B cell (primary cell): ENCODE data around the gene TRPV5. TPM values are rescaled to one million over a fixed set of nuclear protein-coding genes. Genes with fewer than 3 reads are reported as not detected.

ENCODE experiments used
- ATAC-seq: fragments of 200-7000 bp; cut with Tn5 transposase; one replicate; pipeline ENCODE4 v1.10.0; 2021; ENCODE audit warnings: low read depth, mild to moderate bottlenecking, moderate number of reproducible peaks, moderate library complexity
- CTCF ChIA-PET: fragments of 350-600 bp; sonication (Branson Sonifier 250); formaldehyde crosslinking; loops from one replicate; lab custom pipeline; 2021; ENCODE audit warnings: antibody characterized with exemption, inconsistent platforms; lab: Charles Lee
- POLR2A ChIA-PET: fragments of 350-600 bp; sonication (Branson Sonifier 250); formaldehyde crosslinking; loops from one replicate; lab custom pipeline; 2021; ENCODE audit warnings: antibody characterized with exemption; lab: Charles Lee
- DNase-seq: peaks from one replicate; pipeline ENCODE4 v3.0.0; 2013
- H2AFZ ChIP-seq: 2 replicates; pipeline ENCODE4 v1.6.1; 2012; ENCODE audit warnings: mild to moderate bottlenecking, low read depth, low read length; ENCODE audit not compliant: insufficient read depth, poor library complexity, severe bottlenecking
- H3K27ac ChIP-seq, 2 donors: 1 replicate in 1 of 2; 2 replicates in 1 of 2; pipeline ENCODE4 v1.5.1; 2012 to 2013; ENCODE audit warnings: low read length in 2 of 2, mild to moderate bottlenecking in 2 of 2, moderate library complexity in 1 of 2
- H3K27me3 ChIP-seq, 4 experiments: fragments of 200-600 bp in 1 of 4; sonication (generic) in 1 of 4; replicated peaks in 1 of 4; 1 replicate in 2 of 4; 2 replicates in 2 of 4; pipeline versions ENCODE4 v1.6.1 to v1.7.0; 2013 to 2016; ENCODE audit warnings: low read length in 3 of 4, mild to moderate bottlenecking in 2 of 4, mixed read lengths in 1 of 4, moderate library complexity in 1 of 4; ENCODE audit not compliant: insufficient read depth in 4 of 4, control insufficient read depth in 3 of 4; ENCODE audit errors: control extremely low read depth in 1 of 4
- H3K36me3 ChIP-seq, 2 experiments: replicated peaks in 1 of 2; 1 replicate in 1 of 2; 2 replicates in 1 of 2; pipeline versions ENCODE4 v1.6.1 to v1.7.1; 2013; ENCODE audit warnings: low read length in 1 of 2; ENCODE audit not compliant: insufficient read depth in 2 of 2, control insufficient read depth in 1 of 2; ENCODE audit errors: control extremely low read depth in 1 of 2, extremely low read depth in 1 of 2
- H3K4me1 ChIP-seq, 2 donors: fragments of 200-600 bp in 1 of 2; sonication (generic) in 1 of 2; 1 replicate in 1 of 2; 2 replicates in 1 of 2; pipeline versions ENCODE4 v1.5.1 to v1.6.1; 2013 to 2017; ENCODE audit warnings: low read length in 2 of 2; ENCODE audit not compliant: control insufficient read depth in 2 of 2, insufficient read depth in 2 of 2
- H3K4me2 ChIP-seq: replicated peaks from 2 replicates; pipeline ENCODE3; 2012; ENCODE audit warnings: mild to moderate bottlenecking, low read depth, low read length; ENCODE audit not compliant: poor library complexity, severe bottlenecking
- H3K4me3 ChIP-seq, 5 experiments: fragments of 200-600 bp in 1 of 5; sonication (generic) in 1 of 5; 1 replicate in 3 of 5; 2 replicates in 2 of 5; pipeline versions ENCODE4 v1.5.1 to v1.7.0; 2011 to 2016; ENCODE audit warnings: low read length in 4 of 5, mild to moderate bottlenecking in 4 of 5, low read depth in 2 of 5, control low read depth in 1 of 5, moderate library complexity in 1 of 5; ENCODE audit not compliant: insufficient read depth in 1 of 5; ENCODE audit errors: control extremely low read depth in 1 of 5, extremely low read depth in 1 of 5
- H3K79me2 ChIP-seq: fragments of 200-600 bp; sonication (generic); one replicate; pipeline ENCODE4 v1.6.0; 2016; ENCODE audit warnings: low read length; ENCODE audit not compliant: control insufficient read depth, insufficient read depth
- H3K9ac ChIP-seq: fragments of 200-600 bp; sonication (generic); 2 replicates; pipeline ENCODE4 v1.6.1; 2017; ENCODE audit warnings: mild to moderate bottlenecking, low read length, moderate library complexity
- H3K9me3 ChIP-seq, 3 donors: one replicate each; pipeline versions ENCODE4 v1.6.1 to v1.7.1; 2013; ENCODE audit warnings: low read length in 2 of 3; ENCODE audit not compliant: control insufficient read depth in 2 of 3, insufficient read depth in 1 of 3; ENCODE audit errors: control extremely low read depth in 1 of 3
- H4K20me1 ChIP-seq: 2 replicates; pipeline ENCODE4 v1.6.0; 2012; ENCODE audit warnings: mild to moderate bottlenecking, low read length; ENCODE audit not compliant: insufficient read depth, control insufficient read depth, poor library complexity, severe bottlenecking
- H3K27ac Mint-ChIP-seq: one replicate; pipeline ENCODE4 v1.8.0; 2021; ENCODE audit warnings: mixed read lengths
- H3K27me3 Mint-ChIP-seq: one replicate; pipeline ENCODE4 v1.8.0; 2021; ENCODE audit warnings: mixed read lengths
- H3K4me1 Mint-ChIP-seq: one replicate; pipeline ENCODE4 v1.8.0; 2021; ENCODE audit warnings: mixed read lengths
- H3K4me3 Mint-ChIP-seq: one replicate; pipeline ENCODE4 v1.8.0; 2021; ENCODE audit warnings: mixed read lengths
- H3K9me3 Mint-ChIP-seq: one replicate; pipeline ENCODE4 v1.8.0; 2022; ENCODE audit warnings: mixed read lengths; ENCODE audit not compliant: insufficient read depth
- EZH2 ChIP-seq: IDR thresholded peaks from 2 replicates; pipeline ENCODE4 v1.6.1; 2012; ENCODE audit warnings: borderline replicate concordance, low read depth, mild to moderate bottlenecking, moderate library complexity, low read length; ENCODE audit not compliant: insufficient read depth, poor library complexity, severe bottlenecking
- WGBS: methylation state at CpG from one replicate; pipeline ENCODE4 v1.1.5; 2013; ENCODE audit warnings: missing lambda C conversion rate; ENCODE audit not compliant: insufficient coverage; 5-methylcytosine and 5-hydroxymethylcytosine counted together
- intact Hi-C: fragments of 100-400 bp; cut with micrococcal nuclease; formaldehyde crosslinking; loops from one replicate; pipeline ENCODE4 v1.10.0; 2022
- polyA plus RNA-seq: library from polyadenylated mRNA; depleted of rRNA; stranded (reverse); fragments of >200 nt; gene quantifications from 2 replicates; pipeline ENCODE4 v1.2.3, GENCODE V29; 2012
- total RNA-seq, 2 donors: library from RNA; stranded (reverse); fragments of 120-200 nt in 1 of 2; gene quantifications; 1 replicate in 1 of 2; 2 replicates in 1 of 2; pipeline versions ENCODE4 v1.2.3 to v1.2.4, GENCODE V29; 2013 to 2022
- TF ChIP-seq, protein P1 (sequence below): fragments of 200-600 bp; IDR thresholded peaks from one replicate; pipeline ENCODE4 v1.8.0; 2022; ENCODE audit warnings: antibody characterized with exemption, mild to moderate bottlenecking

The TRPV5 gene
- total and polyA plus RNA-seq, 2 donors (not counting 1 experiment from before 2014, with no cell fraction given): 0.03 TPM; not detected in 1

- H3K4me1 ChIP-seq: peaks cover 8 to 17% of the 10 kb centered on the region in 2 donors
- no peak for DNase-seq
- no peak for TF ChIP-seq EZH2
- TF ChIP-seq, protein P1, sequence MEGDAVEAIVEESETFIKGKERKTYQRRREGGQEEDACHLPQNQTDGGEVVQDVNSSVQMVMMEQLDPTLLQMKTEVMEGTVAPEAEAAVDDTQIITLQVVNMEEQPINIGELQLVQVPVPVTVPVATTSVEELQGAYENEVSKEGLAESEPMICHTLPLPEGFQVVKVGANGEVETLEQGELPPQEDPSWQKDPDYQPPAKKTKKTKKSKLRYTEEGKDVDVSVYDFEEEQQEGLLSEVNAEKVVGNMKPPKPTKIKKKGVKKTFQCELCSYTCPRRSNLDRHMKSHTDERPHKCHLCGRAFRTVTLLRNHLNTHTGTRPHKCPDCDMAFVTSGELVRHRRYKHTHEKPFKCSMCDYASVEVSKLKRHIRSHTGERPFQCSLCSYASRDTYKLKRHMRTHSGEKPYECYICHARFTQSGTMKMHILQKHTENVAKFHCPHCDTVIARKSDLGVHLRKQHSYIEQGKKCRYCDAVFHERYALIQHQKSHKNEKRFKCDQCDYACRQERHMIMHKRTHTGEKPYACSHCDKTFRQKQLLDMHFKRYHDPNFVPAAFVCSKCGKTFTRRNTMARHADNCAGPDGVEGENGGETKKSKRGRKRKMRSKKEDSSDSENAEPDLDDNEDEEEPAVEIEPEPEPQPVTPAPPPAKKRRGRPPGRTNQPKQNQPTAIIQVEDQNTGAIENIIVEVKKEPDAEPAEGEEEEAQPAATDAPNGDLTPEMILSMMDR: no peak
- no peaks in the 10 kb centered on the region for H3K27me3 ChIP-seq
- intact Hi-C loops: no loop called here
- Mint-ChIP-seq H3K27ac (no peak overlapping the region), H3K27me3 (no peaks in the 10 kb centered on the region), H3K4me1 (peaks cover 22% of the 10 kb centered on the region), H3K4me3 (no peak overlapping the region), H3K9me3 (no peaks in the 10 kb centered on the region)
- WGBS: 94% methylated on average over 4 of the region's 5 CpGs
- ChIA-PET CTCF (interaction anchor here (0.8 to 1.6 kb wide), 3 partner anchors 8 to 206 kb away, joined by 3 to 5 read pairs (median 3); no protein-coding TSS in a partner anchor), POLR2A (interaction anchor here (0.6 kb wide), 1 partner anchor 75 kb away, joined by 4 read pairs; no protein-coding TSS in a partner anchor)
- H3K9ac ChIP-seq: no peak overlapping the region
- no peak for ATAC-seq
- no peaks in the 10 kb centered on the region for H3K79me2 ChIP-seq
- no peak overlapping the region for H3K27ac ChIP-seq
- H3K36me3 ChIP-seq: peaks cover 3 to 35% of the 10 kb centered on the region in 2 experiments
- H3K4me3 ChIP-seq: no peak overlapping the region
- H2AFZ ChIP-seq: no peak overlapping the region
- no peak overlapping the region for H3K4me2 ChIP-seq
- peaks cover 5% of the 10 kb centered on the region for H4K20me1 ChIP-seq
- H3K9me3 ChIP-seq: no peaks in the 10 kb centered on the region
Measured at GRCh38 chr7:142859829-142860228, 73.7 kb downstream of the TRPV5 start.

GRCh38 chr7:142859411-142859810 is 74.1 kb downstream of the TRPV5 start:
- ChIA-PET CTCF (interaction anchor here (0.8 to 1.6 kb wide), 3 partner anchors 9 to 205 kb away, joined by 3 to 5 read pairs (median 3); no protein-coding TSS in a partner anchor), POLR2A (no interaction called here)
- Histone ChIP-seq H2AFZ (no peak overlapping the region), H3K4me1 (peaks cover 8 to 17% of the 10 kb centered on the region in 2 donors), H3K27ac (no peak overlapping the region), H4K20me1 (peaks cover 5% of the 10 kb centered on the region), H3K4me3 (no peak overlapping the region), H3K79me2 (no peaks in the 10 kb centered on the region), H3K4me2 (no peak overlapping the region), H3K9me3 (no peaks in the 10 kb centered on the region), H3K9ac (no peak overlapping the region), H3K27me3 (no peaks in the 10 kb centered on the region), H3K36me3 (peaks cover 3 to 32% of the 10 kb centered on the region in 2 experiments)
- DNase-seq (no peak), ATAC-seq (no peak)
- Mint-ChIP-seq H3K27ac (no peak overlapping the region), H3K9me3 (no peaks in the 10 kb centered on the region), H3K4me1 (peaks cover 22% of the 10 kb centered on the region), H3K27me3 (no peaks in the 10 kb centered on the region), H3K4me3 (no peak overlapping the region)
- intact Hi-C loops: no loop called here
- TF ChIP-seq, protein P1: no peak
- no peak for TF ChIP-seq EZH2

Other genes starting within 250 kb of the TRPV5 start
- gene PRSS1, start 184.3 kb downstream of the TRPV5 start, total RNA-seq: not detected in 2 replicates
- 0.20 TPM in 1 of 2 replicates, not detected in the other for gene PRSS1, start 184.3 kb downstream of the TRPV5 start, polyA plus RNA-seq
- gene PRSS2, start 162.8 kb downstream of the TRPV5 start, total RNA-seq: not detected in 2 replicates
- gene PRSS2, start 162.8 kb downstream of the TRPV5 start, polyA plus RNA-seq: 0.20 TPM in 1 of 2 replicates, not detected in the other
- 63.0 and 69.6 TPM in 2 replicates for gene EPHB6, start 78.7 kb downstream of the TRPV5 start, total RNA-seq
- 34.9 and 65.3 TPM in 2 replicates for gene EPHB6, start 78.7 kb downstream of the TRPV5 start, polyA plus RNA-seq
- not detected in 2 replicates for gene TRPV6, start 48.0 kb downstream of the TRPV5 start, total RNA-seq
- gene TRPV6, start 48.0 kb downstream of the TRPV5 start, polyA plus RNA-seq: not detected in 2 replicates
- not detected in 2 replicates for gene LLCFC1, start 5.7 kb upstream of the TRPV5 start, total RNA-seq
- gene LLCFC1, start 5.7 kb upstream of the TRPV5 start, polyA plus RNA-seq: not detected in 2 replicates
- gene KEL, start 28.6 kb upstream of the TRPV5 start, total RNA-seq: 0.46 and 0.71 TPM in 2 replicates
- 0.27 and 0.48 TPM in 2 replicates for gene KEL, start 28.6 kb upstream of the TRPV5 start, polyA plus RNA-seq
- gene OR9A2, start 93.4 kb upstream of the TRPV5 start, total RNA-seq: not detected in 2 replicates
- gene OR9A2, start 93.4 kb upstream of the TRPV5 start, polyA plus RNA-seq: not detected in 2 replicates
- not detected in 2 replicates for gene OR6V1, start 118.6 kb upstream of the TRPV5 start, total RNA-seq
- gene OR6V1, start 118.6 kb upstream of the TRPV5 start, polyA plus RNA-seq: not detected in 2 replicates
- not detected in 2 replicates for gene PIP, start 198.3 kb upstream of the TRPV5 start, total RNA-seq
- not detected in 2 replicates for gene PIP, start 198.3 kb upstream of the TRPV5 start, polyA plus RNA-seq
- gene TAS2R39, start 249.7 kb upstream of the TRPV5 start, total RNA-seq: not detected in 2 replicates
- gene TAS2R39, start 249.7 kb upstream of the TRPV5 start, polyA plus RNA-seq: not detected in 2 replicates